ENCODE measurements around the gene ARRDC3.
"Not testable (repeated sequence)": the region's sequence is repeated elsewhere in the genome, so short reads cannot be mapped to it uniquely, and the experiment has no call there.

GRCh38 chr5:91342931-91343330, 40.2 kb downstream of the ARRDC3 start:
- not testable (repeated sequence) for TF ChIP-seq CTCF (tag by site-specific recombination; IDR thresholded peaks at IDR 0.05); KLF16 (tag by site-specific recombination; IDR thresholded peaks at IDR 0.05); ZNF335 (tag by site-specific recombination; conservative IDR thresholded peaks at IDR 0.05); SP3 (tag by site-specific recombination; IDR thresholded peaks at IDR 0.05); ZSCAN30 (tag by site-specific recombination; IDR thresholded peaks at IDR 0.05); ZNF791 (tag by site-specific recombination; IDR thresholded peaks at IDR 0.05); ZNF629 (tag by site-specific recombination; IDR thresholded peaks at IDR 0.05); ZNF785 (tag by site-specific recombination; IDR thresholded peaks at IDR 0.05); YY2 (tag by site-specific recombination; IDR thresholded peaks at IDR 0.05); HOXA7 (CRISPR knock-in tag; IDR thresholded peaks at IDR 0.05; ENCODE audit: borderline replicate concordance); TCF7L2 (IDR thresholded peaks at IDR 0.05; ENCODE audit: borderline replicate concordance, low read depth, low read length)

Measured in HEK293 (cell line).